HG03103 (cell line): Measurements from ENCODE around the gene AIFM3.
"Not testable (repeated sequence)": the region's sequence is repeated elsewhere in the genome, so short reads cannot be mapped to it uniquely, and the experiment has no call there.

ENCODE experiments used
- ATAC-seq: cut with Tn5 transposase; IDR thresholded peaks from one replicate; pipeline ENCODE4 v1.9.1; 2021; ENCODE audit warnings: low read depth; ENCODE audit not compliant: unreplicated experiment

Gene AIFM3, protein sequence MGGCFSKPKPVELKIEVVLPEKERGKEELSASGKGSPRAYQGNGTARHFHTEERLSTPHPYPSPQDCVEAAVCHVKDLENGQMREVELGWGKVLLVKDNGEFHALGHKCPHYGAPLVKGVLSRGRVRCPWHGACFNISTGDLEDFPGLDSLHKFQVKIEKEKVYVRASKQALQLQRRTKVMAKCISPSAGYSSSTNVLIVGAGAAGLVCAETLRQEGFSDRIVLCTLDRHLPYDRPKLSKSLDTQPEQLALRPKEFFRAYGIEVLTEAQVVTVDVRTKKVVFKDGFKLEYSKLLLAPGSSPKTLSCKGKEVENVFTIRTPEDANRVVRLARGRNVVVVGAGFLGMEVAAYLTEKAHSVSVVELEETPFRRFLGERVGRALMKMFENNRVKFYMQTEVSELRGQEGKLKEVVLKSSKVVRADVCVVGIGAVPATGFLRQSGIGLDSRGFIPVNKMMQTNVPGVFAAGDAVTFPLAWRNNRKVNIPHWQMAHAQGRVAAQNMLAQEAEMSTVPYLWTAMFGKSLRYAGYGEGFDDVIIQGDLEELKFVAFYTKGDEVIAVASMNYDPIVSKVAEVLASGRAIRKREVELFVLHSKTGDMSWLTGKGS

DNA sequence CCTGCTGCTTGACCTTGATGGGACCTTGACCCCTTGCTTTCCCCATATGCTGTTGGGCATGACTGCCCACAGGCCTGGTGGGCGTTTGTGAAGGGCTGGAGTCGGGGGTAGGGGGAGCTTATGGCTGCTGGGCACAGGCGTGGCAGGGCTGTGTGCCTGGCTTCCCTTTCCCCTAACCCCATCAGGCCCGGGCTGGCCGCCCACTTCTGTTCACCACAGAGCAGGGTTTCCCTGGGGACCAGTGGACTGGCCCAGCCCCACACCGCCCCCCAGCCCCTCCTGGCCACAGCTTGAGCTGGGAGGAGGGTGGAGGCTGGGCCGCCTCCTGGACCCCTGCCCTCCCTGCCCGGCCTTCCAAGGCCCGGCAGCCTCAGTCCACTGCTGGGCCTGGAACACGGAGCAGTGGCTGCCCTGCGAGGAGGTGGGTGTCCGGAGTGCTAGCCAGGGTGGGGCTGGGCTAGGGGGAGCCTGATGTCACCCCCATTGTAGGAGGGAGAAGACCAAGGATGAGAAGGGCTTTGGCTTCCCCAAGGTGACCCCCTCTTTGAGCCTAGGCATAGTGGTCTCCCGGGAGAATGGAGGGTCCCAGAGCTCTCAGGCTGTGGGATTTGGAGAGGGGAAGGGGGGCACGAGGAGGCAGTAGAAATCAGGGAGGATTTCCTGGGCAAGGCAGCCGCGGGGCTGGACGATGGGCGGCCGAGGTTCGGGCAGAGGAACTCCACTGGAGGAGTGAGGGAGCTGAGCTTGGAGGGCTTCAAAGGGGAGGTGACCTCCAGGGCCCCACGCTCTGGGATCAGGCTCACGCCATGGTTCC, at the start of gene AIFM3:
Gene AIFM3 (plus strand): TSS at position 373 of the 814 bp plus-strand sequence. CDS start 690 bp downstream, outside the sequence.
- ATAC-seq = no peak

DNA sequence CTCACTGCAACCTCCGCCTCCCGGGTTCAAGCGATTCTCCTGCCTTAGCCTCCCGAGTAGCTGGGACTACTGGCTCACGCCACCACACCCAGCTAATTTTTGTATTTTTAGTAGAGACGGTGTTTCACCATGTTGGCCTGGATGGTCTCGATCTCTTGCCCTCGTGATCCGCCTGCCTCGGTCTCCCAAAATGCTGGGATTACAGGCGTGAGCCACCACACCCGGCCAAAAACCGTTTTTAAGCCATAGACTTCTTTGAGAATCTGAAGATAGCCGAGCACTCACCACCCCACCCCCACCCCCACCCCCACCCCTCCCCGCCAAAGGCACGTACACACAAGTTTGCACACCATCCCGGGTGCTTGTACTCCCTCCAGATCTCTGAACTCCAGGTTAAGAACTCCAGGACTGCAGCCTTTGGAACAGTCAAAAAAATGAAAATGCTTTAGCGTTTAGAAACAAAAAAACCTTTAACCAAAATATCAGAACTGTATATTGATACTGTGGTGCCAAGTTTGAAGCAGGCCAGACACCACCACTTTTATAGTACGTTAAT, 48.3 kb upstream of the AIFM3 start:
- ATAC-seq = no peak

DNA sequence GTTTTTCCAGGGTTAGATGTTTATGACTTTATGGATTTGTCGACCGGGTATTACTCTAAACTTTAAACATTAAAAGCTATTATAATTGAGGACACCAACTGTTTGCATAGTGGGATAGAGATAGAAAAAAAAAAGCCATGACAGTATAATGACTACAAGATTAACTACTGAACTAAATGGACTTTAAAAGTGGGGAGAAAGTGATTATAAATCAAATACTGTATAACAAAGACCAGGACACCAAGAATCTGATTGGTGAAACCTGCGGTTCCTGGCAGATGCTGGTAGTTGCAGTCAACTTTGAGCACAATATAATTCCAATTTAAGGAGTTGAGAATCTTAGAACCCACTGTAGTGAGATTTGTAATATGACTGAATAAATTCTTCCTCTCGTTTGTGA, 47.3 kb upstream of the AIFM3 start:
- ATAC-seq = no peak

DNA sequence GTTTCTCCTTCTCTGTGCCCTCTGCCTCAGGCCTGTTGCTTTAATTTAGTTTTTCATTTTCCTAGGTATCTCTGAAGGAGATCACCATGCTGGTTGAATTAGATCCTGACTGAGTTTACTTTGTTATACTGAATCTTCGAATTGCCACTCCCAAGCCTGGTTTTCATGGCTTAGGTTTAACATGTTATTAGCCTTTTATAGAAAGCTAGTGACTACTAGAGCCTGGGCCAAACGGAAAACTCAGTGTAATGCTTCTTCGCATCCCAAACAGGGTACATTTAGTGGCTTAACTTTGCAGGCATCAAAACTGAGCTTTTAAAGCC, 46.2 kb upstream of the AIFM3 start:
- ATAC-seq = no peak

DNA sequence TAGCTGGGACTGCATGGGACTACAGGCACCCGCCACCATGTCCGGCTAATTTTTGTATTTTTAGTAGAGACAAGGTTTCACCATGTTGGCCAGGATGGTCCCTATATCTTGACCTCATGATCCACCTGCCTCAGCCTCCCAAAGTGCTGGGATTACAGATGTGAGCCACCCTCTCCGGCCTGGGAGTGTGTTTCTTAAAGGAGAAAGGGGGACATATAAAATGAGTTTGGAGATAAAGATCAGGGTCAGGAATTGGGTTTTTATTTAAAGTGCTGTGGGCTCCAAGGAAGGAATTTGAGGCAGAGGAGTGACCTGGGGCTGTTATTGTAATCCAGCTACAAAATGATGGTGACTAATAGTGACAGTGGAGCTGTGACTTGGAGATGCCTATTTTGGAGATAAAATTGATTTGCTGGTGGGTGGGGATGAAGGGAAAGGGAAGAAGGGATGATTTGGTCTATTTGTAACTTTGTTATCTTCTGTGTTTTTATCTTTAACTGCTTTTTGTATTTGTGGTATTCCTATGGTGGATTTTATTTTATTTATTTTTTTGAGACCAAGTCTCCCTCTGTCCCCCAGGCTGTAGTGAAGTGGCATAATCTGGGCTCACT, 44.8 kb upstream of the AIFM3 start:
- ATAC-seq = no peak

DNA sequence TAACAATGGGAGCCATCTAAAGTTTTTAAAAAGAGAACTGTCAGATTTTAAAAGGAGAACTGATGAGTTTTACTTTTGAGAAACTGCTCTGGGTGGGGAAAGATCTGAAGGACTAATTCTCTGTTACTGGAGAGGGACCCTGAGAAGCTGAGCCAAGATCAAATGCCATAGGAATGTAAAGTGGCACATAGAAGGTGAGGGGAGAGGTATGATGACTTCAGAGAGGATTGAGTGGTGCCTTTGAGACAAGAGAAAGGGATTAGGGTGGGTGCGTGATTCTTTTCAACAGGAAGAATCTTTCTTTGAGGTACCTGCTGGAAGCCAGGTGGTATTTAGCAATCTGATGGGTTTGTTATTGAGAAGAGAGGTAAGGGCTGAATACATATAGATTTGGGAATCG, 40.8 kb upstream of the AIFM3 start:
- ATAC-seq = no peak

DNA sequence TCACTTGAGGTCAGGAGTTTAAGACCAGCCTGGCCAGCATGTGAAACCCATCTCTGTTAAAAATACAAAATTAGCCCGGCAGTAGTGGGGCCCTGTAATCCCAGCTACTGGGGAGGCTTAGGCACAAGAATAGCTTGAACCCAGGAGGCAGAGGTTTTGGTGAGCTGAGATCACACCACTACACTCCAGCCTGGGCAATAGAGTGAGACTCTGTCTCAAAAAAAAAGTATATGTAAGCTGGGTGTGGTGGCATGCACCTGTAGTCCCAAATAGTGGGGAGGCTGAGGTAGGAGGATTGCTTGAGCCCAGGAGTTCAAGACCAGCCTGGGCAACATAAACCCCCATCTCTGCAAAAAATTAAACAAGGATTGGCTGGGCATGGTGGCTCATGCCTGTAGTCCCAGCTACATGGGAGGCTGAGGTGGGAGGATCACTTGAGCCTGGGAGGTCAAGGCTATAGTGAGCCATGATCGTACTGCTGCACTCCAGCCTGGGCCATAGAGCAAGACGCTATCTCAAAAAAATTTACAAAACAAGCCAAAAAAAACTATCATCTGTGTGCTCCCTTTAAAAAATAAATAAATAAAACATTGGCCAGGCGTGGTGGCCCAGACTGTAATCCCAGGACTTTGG, 39.0 kb upstream of the AIFM3 start:
- no peak for ATAC-seq

DNA sequence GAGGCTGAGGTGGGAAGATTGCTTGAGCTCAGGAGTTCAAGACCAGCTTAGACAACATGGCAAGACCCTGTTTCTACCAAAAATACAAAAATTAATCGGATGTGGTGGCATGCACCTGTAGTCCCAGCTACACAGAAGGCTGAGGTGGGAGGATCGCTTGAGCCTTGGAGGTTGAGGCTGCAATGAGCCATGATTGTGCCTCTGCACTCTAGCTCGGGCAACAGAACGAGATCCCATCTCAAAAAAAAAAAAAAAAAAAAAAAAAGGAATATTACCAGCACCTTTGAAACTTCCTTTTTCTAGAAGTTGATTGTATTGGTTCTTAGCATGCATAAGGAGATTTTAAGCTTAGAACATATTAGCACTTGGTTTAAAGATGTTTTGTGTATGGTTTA, 38.5 kb upstream of the AIFM3 start:
- ATAC-seq = no peak

DNA sequence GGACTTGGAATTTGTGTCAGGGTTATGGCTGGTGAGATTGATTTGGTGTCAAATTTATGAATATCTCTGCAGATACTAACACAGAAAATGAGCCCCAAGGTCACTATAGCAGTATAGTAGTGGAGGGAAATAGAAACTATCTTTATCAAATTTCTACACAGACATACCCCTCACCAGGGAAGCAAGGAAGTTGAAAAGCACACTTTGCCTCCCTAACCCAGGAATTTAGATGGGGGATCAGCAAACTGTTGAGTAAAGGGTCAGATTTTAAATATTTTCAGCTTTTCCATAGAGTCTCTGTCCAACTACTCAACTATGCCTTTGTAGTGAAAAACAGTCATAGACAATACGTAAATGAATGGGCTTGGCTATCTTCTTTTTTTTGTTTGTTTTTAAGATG, 37.1 kb upstream of the AIFM3 start:
- ATAC-seq = no peak

DNA sequence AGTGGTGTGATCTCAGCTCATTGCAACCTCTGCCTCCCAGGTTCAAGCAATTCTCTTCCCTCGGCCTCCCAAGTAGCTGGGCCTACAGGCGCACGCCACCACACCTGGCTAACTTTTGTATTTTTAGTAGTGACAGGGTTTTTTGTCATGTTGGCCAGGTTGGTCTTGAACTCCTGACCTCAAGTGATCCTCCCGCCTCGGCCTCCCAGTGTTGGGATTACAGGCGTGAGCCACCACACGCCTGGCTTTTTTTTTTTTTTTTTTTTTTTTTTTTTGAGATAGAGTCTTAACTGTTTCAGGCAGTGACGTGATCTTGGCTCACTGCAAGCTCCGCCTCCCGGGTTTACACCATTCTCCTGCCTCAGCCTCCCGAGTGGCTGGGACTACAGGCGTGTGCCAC, 36.6 kb upstream of the AIFM3 start:
- not testable (repeated sequence) for ATAC-seq

DNA sequence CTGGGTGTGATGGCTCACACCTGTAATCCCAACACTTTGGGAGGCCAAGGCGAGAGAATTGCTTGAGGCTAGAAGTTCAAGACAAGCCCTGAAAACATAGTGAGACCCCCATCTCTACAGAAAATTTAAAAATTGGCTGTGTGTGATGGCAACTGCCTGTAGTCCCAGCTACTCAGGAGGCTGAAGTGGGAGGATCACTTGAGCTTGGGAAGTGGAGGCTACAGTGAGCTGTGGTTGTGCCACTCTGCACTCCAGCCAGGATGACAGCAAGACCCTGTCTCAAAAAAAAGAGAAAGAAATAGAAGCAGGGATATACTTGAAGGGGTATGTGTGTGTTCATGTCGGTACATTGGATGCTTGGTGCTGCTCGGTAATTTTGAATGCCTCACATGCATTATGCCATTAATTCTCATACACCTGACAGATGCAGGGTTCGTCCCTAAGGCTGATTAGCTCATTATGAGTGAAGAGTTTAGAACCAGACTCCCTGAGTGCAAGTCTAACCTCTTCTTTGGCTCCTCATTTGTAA, 35.9 kb upstream of the AIFM3 start:
- ATAC-seq = no peak

DNA sequence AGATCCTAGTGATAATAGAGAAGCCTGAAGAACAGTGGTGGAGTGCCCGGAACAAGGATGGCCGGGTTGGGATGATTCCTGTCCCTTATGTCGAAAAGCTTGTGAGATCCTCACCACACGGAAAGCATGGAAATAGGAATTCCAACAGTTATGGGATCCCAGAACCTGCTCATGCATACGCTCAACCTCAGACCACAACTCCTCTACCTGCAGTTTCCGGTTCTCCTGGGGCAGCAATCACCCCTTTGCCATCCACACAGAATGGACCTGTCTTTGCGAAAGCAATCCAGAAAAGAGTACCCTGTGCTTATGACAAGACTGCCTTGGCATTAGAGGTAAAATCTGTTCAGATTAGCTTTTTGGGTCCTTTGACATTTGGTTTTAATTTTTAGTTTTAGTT, 33.1 kb upstream of the AIFM3 start:
- no peak for ATAC-seq

DNA sequence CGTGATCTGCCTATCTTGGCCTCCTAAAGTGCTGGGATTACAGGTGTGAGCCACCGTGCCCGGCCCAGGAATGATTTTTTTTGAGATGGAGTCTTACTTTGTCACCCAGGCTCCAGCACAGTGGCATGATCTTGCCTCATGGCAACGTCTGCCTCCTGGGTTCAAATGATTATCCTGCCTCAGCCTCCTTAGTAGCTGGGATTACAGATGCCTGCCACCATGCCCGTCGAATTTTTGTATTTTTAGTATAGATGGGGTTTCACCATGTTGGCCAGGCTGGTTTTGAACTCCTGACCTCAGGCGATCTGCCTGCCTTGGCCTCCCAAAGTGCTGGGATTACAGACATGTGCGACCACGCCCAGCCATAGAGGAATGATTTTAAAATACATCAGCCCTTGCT, 32.0 kb upstream of the AIFM3 start:
- not testable (repeated sequence) for ATAC-seq

DNA sequence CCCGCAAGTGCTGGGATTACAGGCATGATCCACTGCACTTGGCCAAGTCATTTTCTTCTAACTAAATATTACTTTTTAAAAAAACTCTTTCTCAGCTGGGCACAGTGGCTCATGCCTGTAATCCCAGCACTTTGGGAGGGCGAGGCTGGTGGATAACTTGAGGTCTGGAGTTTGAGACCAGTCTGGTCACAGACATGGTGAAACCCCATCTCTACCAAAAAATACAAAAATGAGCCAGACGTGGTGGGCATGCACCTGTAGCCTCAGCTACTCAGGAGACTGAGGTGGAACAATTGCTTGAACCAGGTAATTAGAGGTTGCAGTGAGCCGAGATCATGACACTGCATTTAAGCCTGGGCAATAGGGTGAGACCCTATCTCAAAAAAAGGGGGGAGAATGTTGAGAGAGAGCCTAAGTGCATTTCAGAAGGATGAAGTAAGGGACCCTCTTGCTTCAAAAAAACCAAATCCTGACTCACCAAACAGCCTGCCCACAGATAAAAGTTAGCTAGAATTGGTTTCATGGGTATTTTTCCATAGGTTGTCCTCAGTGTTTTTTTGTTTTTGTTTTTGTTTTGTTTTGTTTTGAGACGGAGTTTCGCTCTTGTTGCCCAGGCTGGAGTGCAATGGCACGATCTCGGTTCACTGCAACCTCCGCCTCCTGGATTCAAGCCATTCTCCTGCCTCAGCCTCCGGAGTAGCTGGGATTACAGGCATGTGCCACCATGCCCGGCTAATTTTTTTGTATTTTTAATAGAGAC, 31.1 kb upstream of the AIFM3 start:
- ATAC-seq = not testable (repeated sequence)

DNA sequence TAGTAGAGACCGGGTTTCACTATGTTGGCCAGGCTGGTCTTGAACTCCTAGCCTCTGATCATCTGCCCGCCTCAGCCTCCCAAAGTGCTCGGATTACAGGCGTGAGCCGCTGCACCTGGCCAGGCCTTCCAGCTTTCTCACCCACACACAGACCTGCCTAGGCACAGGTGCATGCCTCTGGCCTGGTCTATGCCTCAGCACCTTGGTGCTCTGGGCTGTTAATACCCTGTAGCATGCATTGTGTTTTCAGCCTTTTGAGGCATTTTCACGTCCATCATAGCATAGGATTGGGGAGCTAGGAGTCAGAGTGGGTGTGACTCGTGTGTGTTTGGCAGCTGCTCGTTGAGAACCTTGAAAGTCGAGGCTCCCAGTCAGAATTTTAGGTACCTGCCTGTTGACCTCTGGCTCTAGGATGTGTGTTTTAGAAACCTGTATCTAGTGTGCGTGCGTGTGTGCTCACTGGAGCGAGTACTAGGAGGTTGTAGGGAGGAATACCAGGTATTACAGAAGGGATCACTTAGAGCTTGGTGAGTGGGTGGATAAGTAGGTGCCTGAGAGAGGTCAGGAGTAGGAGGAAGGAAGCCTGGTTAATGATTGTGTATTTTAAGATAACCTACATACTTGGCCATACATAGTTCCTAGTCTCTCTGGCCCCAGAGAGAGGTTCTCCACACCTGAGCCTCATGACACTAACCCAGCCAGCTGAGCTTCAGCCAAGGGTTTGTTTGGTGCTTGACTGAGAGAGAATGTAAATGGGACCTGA, 29.8 kb upstream of the AIFM3 start:
- ATAC-seq = no peak

DNA sequence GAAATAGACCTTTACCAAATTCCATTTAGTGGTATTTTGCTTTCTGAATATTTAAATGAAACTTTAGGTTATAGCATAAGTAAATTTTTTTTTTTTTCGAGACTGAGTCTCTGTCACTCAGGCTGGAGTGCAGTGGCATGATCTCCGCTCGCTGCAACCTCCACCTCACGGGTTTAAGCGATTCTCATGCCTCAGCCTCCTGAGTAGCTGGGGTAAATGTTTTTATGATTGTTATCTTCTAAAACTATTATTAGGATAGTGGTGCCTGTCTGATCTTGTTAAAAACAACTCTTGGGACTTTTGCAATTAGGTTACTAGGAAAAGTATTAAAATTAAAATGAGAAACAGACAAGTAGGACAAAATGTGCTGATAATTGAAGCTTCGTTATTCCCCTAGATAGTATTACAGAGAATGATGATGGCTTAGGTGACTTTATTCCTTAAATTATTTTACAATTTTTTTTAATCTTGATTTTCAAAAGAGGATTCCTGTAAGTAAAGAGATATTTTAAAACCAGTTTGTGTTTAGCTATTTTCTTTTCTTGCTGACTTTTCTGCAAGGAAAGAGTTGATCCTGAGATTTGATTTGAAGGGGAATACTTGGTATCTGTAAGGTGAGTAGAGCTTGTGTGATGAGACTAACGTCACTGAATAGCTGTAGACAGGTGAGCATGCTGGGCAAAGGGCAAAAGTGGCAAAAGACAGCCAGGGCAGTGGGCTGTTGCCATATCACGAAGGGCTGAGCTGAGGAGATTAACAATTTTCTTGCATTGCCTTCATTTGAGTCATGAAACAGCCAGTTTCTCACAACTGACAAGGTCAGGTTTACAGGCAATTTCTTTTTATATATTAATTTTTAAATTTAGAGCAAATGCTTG, 29.0 kb upstream of the AIFM3 start:
- no peak for ATAC-seq

DNA sequence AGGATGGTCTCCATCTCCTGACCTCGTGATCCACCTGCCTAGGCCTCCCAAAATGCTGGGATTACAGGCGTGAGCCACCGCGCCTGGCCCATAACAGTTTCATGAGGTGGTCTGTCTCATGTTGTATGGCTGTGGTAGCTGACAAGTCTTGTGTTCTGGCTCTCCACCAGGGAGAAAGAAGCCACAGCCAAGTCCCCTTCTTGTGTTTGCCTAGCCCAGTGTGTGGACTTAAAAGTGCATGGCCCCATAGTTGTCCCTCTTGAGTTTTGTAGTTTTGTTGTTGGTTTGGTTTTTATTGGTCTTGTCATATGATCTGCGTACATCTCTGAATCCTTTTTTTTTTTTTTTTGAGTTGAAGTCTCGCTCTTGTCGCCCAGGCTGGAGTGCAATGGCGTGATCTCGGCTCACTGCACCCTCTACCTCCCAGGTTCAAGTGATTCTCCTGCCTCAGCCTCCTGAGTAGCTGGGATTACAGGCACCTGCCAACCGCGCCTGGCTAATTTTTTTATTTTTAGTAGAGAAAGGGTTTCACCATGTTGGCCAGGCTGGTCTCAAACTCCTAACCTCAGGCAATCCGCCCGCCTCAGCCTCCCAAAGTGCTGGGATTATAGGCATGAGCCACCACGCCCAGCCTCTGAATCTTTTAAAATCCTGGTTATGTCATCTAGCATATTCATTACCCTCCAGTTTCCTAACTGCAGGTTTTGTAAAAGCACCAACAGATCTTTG, 27.4 kb upstream of the AIFM3 start:
- not testable (repeated sequence) for ATAC-seq
